Activated T-helper 9 cell treated with anti-CD3 and anti-CD28 coated beads, Interleukin-2, amount 50 U/mL, for 16 hours (primary cell): ENCODE data around the gene HOXB6.

Source experiments
- DNase-seq: peaks from one replicate; pipeline ENCODE4 v3.0.0-alpha.2; 2020; ENCODE audit warnings: low read depth

The HOXB6 gene

DNA sequence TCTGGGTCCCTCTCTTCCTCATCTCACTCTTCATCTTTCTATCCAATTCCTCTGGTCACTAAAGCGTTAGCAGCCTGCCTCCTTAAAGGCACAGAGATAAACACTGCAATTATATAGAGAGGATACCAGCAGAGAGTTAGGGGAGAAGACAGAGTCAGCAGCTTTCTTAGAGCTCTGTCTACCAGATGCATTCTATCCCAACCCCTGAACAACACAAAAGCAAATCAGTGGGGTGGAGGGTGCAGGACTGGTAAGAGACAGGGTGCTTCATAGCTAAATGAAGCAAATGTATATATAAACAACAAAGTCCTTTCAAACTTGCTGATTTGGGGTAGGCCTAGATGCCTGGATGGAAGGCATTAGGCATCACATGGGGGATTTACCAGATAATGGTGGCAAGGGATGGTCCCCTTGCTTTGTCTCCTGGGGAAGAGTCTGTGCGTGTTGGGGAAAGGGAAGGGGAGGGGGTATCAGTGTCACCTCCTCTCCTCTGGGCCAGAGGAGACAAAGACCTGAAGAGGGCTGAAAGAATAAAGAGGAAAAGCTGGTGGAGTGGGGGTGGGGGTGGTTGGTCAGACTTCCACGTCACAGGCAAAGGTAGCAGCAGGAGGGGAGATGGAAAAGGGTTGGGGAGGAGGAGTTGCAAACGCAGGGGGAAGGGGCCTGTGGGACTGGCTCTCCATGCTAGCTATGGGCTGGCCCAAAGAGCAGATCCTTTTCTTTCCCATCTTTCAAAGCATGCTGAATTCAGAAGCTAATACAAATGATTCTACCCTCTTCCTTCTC is 38.7 kb downstream of the HOXB6 start:
- no peak for DNase-seq

DNA sequence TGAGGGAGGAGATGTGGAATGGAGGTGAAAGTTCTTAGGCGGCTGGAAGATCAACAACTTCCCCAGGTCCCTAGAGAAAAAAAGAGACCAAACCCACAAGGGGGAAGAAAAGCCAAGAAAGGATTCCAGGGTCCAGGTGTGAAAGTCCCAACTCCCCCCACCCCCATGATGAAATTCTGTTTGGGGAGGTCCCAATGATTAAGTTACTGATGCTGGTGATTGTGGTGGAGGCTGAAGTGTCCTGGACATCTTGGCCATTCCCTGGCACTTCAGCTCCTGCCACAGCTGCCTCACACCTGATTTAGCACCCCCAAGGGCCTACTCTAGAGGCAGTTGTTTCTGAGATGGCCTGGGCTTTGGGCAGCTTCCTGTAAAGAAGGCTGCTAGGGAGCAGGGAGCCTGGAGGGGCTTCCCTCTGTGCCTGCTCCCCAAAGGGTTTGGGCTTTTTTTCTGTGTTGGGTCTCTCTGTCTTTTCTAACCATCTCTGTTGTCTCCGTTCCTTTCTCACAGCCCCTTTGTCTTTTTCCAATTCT is 39.7 kb downstream of the HOXB6 start:
- DNase-seq: no peak

DNA sequence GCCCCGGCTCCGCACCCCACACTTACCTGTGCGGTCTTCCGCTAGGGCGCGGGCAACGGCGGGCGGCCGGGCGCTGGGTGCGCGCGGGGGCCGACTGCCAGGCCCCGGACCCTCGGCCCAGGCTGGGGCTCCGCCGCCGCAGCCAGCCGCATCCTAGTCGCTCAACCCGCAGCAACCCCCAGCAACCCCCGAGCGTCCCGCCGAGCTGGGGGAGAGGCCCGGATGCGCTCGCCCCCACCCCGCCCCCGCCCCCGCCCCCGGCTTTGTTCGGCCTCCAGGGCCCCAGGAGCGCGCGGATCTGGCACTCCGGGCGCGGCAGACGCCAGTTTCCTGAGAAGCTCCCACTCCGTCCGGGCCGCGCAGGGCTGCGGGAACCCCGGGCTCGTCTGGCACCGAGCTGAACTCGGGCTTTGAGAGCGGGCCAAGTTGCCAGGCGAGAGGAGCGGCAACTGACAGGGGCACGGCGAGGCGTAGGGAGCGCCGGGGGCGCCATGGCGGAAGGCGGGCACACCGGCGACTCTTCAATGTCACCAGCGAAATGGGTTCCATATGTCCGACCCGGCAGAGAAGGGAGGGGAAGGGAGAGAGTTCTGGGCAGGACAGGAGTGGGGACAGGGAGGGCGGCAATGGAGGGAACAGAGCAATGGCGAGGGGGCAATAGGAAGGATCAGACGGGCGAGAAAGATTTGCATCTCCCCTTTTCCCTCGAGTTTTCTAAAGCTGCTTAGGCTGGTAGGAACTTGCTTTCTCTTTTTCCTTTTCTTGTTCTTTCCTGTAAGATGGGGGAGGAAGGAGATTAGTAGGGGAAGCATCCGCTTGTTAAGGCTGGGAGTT is 40.4 kb downstream of the HOXB6 start:
- DNase-seq: no peak

DNA sequence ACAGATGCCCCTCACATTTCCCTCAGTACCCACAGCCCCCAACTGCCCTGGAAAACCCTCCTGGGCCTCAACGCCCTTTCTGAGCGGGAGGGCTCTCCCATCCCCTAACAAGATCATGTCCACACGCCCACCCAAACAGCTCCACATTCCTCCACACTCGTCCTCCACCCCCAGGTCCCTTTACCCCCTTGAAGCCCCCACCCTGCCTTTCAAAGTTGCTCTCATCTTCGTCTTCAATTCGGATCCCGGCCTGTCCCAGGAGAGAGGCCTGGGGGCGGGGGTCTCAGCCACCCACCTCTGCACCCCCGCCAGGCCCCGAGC is 41.0 kb downstream of the HOXB6 start:
- DNase-seq: no peak

DNA sequence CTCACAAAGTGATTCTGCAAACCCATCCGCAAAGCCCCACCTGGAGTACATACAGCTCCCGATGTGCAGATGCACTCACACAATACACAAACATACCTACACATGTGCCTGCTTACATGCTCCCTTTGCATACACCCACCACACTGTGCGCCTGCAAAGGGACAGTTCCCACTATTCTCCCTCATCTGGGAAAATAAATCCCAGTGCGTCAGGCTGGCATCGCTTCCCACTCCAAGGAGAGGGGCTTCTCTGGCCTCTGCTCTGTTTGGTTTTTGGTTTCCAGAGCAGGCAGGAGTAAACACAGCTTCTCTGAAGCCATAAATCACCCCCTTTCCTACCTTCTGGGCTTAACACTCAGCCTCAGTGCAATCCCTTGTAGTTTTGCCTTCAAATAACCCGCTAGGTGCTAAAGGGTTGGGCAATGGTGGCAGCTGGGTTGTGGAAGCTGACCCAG is 41.4 kb downstream of the HOXB6 start:
- no peak for DNase-seq

DNA sequence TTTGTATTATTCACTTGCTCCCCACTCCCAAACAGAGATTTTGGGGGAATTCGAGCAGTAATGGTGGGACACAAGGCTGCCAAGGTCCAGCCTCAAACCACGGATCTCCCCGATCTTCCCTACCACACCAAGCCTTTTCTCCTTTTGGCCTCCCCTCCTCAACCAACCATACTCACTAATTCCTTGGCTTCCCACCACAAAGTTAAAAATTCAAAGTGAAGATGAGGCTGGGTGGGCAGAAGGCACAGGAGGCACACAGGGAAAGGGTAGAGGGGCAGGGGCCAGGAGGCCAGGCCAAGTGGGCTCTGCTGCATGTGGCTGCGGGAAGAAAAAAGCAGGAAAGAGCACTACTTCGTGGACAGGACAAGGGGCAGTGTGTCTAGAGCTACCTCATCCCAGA is 41.9 kb downstream of the HOXB6 start:
- DNase-seq: no peak

DNA sequence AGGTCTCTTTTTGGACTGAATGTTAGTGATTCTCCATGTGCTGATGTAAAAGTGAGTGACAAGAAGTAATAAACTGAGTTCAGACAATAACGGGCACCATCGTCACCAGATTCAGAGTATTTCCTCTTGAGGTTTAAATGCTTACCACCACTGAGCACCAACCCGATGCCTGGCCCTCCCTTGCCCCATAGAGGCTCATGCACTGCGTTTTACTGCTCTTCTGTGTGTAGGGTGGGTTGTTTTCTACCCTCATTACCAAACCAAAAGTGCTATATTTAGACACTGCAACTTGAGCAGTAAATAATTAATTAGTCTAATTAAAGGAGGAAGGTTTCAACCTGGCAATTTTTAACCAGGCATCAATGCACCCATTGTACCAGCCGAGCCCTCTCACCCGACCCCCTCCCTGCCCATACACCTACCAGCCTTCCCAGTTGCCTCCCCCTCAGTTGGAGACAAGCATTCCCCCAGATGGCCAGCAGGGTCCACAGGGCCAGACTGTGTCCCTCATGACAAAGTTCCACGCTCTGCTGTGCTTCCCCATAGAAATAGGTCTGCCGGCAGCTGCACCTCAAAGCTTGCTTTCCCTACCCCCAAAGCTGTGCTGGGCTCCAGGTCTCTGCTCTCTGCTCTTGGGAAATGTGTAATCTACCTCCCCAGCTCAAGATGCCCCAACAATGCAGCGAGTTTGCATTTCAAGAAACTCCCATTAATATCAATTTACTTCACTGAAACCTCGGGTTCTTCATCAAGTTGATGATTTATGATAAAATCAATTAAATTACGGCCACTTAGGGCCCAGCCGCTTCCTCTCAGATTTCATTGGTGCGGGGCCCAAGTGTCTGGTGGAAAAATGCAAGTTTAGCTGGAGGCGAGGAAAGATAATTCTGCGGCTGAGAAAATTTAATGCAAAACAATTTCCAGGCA is 42.6 kb downstream of the HOXB6 start:
- DNase-seq: no peak

DNA sequence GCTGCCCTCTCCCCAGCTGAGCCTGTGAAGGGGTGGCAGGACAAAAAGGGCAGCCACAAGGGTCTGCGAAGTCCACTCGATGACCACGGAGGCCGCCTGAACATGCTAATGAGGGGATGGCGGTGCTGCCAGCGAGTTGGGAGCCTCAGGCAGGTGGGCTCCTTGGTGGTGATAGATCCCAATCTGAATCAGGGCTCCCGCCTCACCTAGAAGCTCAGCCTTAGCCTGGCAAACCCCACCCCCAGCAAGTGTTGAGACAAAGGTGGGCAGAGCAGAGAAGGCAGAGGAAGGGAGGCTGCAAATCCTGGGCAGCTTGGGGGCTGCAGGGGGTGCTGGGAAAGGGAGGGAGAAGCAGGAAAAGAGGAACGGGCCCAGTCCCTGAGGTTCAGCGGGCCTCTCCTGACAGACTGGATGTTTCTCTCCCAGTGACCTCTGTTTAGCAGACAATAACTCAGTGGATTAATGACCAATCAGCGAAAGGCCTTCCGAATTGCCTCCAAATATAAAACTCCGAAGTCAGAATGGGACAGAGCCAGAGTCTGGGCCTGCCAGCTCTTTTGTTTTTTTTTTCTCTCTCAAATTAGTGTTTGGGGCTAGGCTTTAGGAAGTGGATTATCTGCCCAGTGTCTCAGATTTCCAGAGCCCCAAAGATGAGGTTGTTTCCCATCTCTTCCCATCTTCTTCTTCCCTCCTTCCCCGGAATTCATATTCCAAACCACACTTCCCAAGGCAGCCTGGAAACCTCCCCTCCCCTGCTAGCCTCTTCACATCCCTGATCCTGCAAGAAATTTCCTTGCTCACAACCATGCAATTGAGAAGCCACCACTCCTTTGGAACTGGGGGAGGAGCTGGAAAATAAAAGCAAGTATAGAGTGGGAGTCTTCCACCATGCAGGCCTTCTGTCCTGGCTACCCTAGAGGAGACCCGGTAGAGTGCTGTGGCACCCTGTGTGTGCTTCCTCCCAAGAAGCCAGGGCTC is 44.7 kb downstream of the HOXB6 start:
- no peak for DNase-seq

DNA sequence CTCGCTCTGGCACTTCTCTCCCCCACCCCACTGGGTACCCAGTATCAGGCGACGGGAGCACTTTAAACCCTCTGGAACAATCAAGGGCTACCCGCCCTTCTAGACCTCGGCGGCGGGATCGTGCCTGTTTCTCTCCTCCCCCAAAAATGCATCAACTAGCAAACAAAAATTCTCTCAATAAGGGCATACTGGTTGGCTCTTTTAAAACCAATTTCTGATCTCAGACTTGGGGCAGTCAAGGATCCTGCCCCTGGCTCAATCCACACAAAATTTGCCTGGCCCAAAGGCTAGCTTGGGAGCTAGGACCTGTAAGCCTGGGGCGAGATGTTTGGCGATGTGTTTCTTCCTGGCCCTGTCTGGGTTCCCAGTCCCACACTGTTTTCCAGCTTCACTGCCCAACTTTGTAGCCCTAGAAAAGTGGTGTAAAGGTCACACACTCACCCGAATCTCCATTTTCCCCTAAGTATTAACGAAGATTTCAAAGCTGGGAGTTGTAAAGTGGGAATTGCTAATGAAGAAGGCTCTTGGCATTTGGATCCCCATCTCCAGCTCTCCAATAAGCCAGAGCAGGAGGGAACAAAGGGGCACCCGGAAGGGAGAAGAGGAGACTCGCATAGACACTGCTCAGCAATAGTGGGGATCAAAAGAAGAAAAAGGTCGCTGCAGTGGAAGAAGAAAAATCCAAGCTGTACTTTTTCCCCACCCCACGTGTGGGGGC is 45.5 kb downstream of the HOXB6 start:
- no peak for DNase-seq

DNA sequence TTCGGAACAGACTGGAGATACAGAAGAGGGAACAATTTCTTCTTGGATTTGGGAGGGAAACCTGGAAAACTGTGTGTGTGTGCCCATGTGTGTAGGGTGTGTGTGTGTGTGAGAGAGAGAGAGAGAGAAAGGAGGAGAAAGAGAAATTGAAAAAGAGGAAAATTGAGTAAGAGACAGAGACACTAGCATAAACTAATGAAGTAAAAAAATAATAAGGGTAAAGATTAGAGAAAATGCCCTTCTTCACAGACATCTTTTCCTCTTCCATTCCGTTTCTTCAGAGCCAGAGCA is 46.0 kb downstream of the HOXB6 start:
- no peak for DNase-seq

DNA sequence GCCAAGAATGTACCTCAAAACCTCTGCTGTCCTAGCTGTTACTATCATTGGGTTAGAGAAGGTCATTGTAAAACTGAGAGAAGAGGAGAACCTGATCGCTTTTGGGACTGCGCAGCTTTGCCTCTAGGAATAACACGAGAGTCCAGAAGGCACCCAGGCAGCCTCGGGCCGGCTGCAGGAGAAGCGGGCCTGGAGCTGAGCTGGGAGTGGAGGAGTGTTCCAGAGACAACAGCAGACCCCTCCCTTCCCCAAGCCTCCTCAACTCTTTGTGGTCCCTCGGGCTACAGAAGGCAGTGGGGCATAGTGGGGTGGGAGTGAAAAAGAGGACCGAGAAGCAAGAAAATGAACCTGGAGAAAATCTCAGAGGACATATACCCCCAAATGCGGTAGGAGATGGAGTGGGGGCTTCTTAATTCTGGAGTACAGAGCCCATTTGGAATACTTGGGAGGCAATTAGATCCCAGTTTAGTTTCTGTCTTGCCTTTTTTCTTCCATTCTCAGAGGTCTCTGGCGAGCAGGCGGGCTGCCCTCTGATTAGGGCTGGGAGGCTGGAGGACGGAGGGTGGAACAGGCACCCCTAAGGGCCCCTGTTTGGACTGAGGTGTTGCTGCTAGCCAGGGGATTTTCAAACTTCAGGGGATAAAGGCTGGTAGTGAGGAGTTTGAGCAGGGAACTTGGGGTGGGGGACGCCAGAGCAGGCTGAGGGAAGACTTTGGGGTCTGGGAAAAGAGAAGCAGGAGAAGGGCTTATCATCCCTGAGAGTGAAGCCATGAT is 46.5 kb downstream of the HOXB6 start:
- no peak for DNase-seq

DNA sequence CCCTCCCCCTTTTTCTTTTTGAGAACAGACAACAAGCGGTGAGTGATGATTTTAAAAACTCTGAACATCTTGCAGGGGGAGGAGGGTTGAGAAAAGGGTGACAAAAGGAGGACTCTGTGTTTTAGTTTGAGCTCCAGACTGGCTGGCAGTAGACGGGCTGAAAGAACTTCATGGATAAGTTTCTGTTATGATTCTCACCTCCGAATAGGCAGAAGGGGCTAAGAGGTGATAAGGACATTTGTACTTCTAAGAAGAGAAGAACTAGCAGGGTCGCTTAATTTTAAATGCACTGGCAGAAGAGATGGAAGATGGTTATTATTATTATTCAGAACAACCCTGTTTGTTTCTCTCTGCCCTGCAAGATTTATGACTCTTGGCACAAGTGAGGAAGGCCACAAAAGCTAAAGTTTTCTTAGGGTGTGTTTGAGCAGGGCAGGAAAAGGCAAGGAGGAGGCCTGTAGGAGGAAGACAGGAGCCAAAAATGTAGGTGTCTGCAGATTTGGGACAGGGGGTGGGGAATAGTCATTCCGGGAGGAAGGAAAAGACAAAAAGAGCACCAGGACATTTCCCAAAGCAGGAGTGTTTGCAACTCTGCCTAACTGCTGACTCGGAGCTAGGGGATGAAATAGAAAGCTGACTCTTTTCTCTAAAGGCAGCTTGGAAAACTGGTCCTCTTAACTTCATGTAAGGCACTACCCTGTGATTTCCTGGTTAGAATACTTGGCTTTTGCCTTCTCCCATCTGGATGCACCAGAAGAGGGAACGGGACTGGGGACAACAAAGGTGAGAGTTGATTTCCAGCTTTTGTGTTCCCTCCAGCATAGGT is 48.0 kb downstream of the HOXB6 start:
- DNase-seq: no peak

DNA sequence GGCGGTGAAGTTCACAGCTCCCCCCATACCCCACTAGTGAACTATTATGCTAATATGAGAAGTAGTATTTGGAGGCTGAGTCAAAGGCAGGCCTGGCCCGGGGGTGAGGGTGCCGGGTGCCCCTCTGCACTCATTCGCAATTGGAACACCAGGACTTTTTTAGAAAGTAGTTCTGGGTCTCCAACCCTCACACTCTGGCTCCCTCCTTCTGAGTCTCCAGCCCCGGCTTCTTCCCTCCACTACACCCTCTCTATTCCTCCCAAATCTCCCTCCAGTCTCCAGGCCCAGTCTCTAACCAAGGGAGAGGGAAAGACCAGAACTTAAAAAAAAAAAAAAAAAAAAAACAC is 48.6 kb downstream of the HOXB6 start:
- DNase-seq: no peak

DNA sequence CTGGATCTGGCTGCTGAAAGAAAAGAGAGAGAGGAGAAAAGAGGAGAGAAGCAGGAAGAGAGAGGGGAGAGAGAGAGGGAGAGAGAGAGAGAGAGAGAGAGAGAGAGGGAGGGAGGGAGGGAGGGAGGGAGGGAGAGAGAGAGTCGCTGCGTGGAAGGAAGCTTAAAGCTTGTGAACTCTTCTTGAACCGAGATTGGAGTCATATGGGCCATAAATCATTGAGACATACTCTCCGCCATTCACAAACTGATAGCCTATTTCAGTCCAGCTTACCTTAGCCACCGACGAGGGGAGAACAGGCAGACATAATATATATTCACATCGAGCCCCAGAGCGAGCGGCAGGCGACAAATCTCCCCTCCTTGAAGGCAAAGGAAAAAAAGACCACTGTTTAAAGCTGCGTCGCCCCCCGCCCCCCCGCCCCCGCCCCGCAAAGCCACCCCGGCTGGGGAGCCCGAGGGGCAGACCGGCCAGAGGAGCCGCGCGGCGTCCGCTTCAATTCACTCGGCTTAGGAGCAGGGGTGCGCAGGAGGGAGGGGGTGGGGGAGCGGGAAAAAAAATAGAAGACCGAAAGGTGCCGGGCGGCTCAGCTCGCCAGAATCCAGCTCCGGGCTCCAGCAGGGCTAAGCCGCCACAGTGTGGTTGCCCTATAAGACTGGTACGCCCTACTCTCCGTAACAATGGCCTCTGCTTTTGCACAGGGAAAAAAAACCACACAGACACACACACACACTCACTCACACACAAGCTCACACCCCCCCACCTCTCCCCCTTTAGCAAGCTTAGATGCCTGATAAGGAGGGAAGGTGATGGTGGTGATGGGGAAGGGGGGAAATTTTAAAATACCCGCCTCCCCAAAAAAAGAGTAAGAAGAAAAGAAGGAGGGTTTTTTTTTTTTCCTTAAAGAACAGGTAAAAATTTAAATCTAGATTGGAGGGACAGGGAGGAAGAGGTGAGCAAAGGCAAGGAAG is 49.2 kb downstream of the HOXB6 start:
- no peak for DNase-seq

DNA sequence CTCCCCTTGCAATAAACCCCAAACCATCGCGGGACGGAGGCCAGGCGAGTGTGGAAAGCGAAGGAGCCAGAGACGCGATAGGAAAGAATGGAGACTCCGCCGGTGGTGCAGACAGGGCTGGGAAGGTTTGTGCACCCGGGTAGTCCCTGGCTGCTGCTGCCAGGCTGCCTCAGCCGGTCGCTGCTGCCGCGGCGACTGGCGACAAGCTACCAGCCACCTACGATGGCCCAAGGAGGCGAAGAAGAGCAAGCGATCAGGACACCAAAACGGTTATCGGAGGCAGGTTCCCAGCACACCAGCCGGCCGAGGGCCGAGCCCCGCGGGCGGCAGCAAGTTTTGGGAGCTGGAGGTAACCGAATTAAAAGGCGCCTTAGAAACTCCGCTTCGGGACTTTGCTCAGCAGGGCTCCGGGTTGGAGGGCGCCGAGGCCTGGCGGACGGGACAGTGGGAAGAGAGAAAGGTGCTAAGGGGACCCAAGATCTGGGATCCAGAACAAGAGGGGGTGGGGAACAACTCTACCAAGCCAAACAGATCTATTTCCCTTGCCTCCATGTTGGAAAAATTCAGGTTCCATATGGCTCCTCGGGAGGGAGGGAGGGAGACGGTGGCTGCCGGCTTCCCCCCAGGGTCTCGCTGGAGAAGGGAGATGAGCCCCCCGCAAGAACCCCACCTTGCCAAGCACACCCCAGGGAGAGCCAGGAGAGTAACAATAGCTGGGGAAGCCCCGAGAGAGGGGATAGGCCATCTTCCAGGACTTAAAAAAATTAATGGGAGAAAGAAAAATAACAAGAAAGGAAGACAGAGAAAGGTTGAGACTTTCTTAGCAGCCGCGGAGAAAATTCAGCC is 50.2 kb downstream of the HOXB6 start:
- DNase-seq: no peak

DNA sequence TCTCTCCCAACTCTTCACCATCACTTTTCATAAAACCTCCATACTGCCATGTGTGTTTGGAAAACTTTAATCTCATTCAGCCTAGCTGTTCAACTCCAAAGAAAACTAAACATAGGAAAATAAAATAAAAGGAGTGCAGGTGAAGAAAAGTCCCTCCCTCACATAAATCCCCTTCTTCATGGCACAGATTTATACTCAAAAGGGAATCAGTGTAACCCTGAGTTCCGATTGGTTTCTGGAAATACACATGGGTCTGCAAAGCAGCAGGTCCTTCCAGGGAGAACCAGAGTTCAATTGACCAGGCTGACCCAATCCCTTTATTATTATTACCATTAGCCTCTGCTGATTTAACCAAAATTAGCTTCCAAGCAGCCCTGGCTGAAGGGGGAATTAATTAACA is 51.0 kb downstream of the HOXB6 start:
- DNase-seq: no peak

DNA sequence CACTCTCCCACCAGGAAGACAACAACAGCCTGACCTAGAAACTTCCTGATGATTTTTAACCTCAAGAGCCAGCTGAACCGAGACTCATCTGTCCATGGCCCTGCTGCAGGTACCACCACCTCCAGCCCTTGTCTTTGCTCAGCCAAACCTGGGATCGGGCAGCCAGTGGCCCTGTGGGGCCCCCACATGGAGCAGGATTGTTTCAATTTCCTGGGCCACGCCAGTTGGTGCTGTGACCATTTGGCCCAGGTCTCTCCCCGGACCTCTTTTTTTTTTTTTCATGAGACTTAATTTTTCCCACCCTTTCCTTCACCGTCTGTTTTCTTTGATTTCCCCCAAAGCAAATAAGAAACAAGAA is 51.6 kb downstream of the HOXB6 start:
- DNase-seq: no peak
